ENCODE measurements around the gene DEDD2.

Gene DEDD2

DNA sequence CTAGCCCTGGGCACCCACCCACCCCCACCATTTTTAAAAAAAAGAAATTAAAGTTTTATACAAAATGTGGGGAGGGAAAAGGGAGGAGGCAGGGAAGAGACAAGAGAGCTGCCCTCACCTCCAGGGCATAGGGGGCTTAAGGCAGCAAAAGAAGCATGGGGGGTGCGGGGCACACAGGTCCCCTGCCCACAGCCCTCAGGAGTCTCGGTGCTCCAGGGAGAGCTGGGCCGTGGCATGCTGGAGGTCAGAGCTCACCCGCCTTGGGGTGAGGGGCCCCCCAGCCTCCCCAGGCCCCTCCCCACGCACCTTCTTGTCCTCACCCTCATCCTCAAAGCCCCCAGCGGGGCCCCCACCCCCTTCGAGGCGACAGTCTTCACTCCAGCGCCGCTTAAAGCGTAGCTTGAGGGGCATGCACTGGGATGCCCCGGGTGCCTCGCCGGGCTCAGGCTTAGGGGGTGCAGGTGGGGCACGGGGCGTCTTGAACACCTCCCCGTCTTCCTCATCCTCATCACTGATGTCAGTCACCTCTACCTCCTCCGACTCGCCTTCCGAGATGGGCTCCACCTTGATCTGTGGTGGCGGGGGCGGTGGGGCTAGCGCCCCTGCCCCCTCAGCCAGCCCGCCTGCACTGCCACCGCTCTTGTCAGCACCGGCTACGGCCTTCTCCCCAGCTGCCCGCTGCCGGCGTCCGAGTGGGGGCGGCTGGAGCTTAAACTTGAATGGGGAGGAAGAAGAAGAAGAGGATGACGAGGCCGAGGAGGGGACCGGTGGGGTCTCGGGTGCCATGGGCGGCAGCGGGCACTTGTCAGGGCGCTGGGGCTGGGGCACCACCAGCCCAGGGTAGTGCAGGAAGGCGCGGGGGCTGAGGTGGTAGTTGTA, 31.0 kb upstream of the DEDD2 start:
- no peak for DNase-seq (ENCODE audit: low read depth)

DNA sequence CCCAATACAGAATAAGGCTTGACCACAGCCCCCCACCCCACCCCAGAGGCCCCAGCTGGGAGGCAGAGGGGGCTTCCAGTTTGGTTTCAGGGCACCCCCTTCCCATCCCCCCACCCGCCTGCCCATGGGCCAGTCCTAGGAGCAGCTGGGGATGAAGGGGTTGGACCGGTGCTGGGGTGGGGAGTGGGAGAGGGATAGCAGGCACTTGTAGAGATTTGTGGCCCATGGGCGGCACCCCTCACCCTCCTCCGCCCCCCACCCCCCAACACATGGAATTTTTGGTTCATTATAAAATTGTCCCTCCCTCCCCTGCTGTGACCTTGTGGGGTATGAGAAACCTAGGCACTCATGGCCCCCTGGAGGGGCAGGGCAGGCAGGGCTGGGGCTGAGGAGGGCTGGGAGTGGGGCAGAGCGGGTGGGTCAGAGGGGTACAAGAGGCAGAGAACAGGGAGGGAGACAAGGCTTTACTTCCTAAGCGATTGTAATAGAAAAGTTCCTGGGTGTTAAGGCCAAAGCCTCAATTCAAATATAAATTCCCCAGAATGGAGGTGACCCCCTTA, 30.2 kb upstream of the DEDD2 start:
- DNase-seq (ENCODE audit: low read depth): no peak

DNA sequence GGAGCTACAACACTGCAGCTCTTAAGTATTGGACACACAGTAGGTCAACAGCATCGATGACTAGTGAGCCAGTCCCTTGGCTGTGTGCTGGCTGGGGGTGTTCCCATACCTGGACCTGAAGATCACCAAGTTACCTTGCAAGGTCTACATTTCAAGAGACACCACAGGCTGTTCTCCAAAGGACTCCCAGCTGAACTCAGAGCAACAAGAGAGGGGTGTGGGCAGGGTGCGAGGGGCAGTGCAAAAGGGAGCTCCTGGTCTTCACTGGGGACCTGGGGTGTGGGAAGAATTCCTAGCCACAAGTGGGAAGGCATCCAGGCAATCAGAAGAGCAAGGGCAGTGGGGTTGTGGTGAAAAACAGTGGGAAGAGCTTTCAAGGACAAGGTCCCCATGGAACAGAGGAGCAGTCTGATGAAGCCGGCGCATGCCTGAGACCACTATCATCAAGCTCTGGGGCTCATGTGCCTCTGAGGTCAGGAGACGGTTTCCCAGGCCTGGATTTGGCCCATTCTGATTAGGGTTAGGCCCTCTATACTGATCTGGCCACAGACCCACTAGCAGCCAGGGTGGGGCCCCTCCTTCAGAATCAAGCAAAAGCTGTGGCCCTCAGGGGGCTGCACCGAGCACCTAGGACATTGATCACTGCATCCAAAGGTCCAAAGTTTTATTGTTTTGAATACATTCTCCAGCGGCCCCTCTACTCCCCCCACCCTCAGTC, 29.6 kb upstream of the DEDD2 start:
- no peak for DNase-seq (ENCODE audit: low read depth)

DNA sequence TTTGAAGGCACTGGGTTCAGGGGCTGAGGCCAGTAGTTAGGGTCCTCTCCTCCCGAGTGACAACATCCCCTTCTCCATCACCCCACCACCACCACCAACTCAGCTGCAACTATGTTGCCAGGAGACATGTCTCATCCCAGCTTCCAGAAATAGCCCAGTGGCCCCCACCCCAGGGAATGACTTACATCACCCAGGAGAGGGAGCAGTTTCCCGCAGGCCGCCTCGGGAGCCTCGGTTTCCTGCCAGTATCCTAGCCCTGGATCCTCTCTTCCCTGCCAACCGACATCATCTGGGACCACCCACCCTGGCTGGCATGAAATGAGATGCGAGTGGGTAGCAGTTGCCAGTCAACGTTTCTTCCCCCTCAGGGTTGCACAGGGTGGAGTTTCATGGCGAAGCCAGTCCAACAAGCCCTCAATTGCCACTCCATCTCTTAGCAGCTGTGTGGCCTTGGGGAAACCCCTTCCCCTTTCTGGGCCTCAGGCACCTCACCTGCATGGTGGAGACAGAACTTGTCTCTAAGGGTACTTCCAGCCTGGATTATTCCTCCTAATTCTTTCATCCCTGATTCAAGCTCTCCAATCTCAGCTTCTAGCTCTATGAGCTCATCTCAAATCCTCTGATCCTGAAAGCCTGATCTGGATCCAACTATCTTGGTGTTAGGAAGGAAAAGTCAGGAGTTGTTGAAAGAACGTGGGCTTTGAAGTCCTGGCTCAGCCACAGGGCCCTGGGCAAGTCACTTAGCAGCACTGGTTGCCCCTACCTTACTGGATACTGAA, 28.9 kb upstream of the DEDD2 start:
- no peak for DNase-seq (ENCODE audit: low read depth)

DNA sequence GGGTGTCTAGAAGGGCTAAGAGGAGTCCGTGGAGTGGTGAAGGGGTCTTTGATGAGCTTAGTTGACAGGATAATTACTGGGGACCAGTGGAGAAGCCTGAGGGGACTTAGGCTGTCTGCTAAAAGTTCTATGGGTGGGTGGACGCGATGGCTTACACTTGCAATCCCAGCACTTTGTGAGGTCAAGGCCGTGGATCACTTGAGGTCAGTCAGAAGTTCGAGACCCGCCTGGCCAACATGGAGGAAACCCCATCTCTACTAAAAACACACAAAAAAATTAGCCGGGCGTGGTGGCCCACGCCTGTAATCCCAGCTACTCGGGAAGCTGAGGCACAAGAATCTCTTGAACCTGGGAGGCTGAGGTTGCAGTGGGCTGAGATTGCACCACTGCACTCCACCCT, 27.8 kb upstream of the DEDD2 start:
- no peak for DNase-seq (ENCODE audit: low read depth)

DNA sequence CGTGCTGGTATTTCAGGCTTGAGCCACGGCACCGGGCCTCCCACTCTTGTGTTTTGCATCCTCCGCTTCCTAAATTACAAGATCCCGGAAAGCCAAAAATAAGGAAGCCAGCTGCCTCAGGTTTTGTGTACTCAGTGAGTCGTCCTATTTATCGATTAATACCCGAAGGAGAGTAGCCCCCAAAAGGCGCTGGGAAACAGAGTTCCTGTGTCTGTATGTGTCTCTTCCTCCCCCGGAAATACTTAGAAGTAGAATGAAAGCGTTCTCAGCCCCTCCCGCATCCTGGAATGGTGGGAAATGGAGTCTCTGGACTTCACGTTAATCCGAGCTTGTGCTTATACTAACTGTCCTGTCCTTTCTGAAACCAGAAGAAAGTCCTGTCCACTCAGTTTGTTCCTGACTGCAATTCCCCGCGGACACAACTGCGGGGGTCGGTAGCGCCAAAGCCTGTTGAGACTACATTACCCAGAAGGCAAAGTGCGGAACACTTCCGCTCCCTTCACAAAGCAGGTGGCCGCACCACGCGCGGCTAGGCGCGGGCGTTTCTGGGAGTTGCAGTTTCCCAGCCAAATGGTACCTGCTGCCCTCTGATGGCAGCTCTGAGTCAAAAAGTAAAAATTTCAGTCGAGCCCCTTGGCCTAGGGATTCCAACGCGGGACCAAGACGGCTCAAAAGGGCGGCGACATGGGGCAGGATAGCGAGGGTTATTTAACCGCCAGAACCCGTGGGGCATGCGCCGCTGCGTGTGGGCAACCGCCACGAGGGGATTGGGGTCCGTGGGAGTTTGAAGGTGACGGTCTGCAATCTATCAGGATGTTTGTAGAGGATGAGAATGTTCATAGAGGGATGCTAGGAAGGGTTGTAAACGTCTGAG, 27.1 kb upstream of the DEDD2 start:
- DNase-seq (ENCODE audit: low read depth): peak; percentile 75

DNA sequence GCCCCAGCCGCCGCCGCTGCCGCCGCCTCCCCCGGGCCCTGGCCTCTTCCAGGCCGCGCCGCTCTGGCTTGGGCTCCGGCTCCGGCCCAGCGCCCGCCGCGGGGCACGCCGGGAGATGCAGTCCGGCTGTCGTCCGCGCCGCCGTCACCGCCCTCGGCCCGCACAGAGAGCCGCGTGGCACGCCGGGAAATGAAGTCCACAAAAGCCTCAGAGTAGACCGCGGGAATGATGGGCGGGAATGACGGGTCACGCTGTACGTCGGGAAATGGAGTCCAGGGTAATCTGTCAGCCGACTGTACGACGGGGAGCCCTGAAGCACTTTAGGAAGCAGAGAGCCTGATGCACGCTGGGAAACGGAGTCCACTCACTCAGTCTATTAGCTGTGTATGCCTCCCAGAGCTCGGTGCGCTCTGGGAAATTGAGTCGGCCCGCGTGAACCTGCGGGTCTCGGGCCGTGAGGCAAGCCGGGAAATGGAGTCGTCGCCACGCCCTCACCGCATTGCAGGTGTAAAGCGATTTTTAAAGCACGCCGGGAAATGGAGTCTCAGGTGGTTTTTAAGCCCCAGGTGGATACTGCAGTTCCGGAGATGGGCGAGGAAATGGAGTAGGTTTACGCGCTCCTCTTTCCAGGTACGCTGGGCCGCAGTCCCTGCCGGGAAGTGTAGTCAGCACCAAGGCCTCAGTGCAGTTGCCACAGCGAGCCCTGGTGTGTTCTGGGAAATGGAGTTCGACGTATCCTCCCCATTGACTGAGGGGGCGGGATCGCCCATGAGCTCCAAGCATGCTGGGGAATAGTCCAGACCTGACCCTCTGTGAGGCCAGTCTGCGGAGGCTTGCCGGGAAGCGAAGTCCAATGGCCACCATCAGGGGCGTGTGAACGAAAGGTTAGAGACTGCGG, 25.3 kb upstream of the DEDD2 start, which contains the start of gene GSK3A:
GSK3A (minus strand) TSS at position 91 of the 898 bp plus-strand sequence. CDS start 137 bp downstream, outside the sequence.
- peak; percentile 98 for DNase-seq (ENCODE audit: low read depth)

DNA sequence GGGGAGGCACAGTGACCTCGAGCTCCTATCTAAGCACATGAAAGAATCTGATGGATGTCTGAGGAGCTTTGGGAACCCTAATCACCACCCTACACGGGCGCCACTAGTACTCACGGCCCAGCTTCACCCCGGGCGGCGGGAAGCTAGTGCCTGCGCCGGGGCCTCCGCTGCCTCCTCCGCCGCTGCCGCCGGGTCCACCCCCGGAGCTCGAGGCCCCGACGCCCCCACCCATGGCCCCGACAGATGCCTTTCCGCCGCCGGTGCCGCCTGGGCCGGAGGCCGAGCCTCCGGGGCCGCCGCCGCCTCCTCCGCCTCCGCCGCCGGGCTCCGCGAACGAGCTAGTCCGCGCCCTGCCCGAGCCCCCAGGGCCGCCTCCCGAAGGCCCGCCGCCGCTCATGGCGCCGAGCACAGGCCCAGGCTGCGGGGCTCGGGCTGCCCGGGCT, 24.6 kb upstream of the DEDD2 start:
- DNase-seq (ENCODE audit: low read depth): no peak

DNA sequence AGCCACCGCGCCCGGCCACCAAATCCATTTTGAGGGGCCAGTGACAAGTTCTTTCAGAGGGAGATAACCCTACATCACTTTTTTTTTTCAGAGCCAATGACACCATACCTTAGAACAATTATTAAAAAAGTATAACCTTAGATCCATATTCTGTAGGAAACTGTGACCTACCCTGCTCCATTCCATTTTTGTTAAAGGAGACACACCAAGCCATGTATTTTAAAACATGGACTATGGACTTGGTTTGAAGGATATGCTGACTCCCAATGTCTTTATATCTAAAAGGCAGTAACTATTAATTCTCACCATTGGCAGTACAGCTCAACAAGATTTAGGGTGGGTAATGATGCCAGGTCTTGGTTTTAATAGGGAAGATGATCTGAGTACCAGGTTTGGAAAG, 23.8 kb upstream of the DEDD2 start:
- no peak for DNase-seq (ENCODE audit: low read depth)

DNA sequence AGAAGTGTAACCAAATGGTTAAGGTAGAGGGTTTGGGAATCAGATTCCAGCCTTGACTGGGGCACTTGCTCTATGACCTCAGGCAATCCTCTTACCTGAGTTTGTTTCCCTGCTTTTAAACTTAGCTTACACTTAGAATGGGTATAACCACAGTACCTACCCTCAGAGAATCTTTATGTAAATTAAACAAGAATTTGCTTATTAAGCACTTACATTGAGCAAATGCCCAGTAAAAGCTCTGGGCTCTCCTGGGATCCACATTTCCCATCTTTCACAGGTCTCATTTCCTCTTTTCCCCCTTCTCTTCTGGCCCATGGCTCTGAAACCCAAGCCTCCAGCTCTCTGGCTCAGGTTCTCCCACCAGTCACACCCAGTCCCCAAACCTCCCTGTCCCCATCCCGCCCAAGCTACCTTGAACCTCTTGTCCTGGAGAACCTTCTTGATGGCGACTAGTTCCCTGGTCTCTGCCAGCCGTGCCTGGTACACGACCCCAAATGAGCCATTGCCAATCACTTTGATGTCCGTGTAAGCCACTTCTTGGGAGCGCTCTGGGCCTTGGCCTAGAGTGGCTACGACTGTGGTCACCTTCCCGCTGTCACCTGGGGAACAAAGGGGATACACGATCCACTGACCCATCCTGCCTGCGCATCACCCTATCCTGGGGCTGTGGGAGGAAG, 22.2 kb upstream of the DEDD2 start:
- DNase-seq (ENCODE audit: low read depth): no peak

DNA sequence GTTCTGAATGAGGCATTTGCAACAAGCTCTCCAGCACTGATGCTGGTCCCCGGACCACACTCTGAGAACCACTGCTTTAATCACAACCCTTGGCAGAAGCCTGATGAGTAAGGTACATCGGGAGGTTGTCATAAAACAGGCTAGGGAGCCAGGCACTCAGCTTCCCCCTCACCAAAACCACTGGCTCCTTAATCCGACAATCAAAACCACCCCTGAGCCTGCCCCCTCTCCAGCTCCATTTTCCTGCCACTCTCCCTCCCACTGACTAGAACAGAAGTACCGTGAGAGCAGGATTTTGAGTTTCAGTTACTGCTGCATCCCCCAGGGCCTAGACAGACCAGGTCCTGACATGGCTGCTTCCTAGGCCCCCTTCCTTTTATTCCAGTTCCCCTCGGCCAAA, 17.7 kb upstream of the DEDD2 start:
- DNase-seq (ENCODE audit: low read depth): no peak

DNA sequence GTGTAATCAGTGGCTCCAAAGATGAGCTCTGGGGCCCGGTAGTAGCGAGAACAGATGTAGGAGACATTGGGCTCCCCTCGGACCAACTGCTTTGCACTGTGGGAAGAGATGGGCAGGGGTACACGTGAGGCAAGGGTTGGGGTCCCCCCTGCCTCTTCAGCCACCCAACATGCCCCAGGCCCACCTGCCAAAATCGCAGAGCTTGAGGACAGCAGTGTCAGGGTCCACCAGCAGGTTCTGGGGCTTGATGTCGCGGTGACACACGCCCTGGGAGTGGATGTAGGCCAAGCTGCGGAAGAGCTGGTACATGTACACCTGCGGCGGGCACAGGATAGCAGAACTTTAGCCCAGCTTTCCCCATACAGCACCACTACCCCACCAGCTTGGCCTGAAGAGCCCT, 16.9 kb upstream of the DEDD2 start:
- DNase-seq (ENCODE audit: low read depth): no peak

DNA sequence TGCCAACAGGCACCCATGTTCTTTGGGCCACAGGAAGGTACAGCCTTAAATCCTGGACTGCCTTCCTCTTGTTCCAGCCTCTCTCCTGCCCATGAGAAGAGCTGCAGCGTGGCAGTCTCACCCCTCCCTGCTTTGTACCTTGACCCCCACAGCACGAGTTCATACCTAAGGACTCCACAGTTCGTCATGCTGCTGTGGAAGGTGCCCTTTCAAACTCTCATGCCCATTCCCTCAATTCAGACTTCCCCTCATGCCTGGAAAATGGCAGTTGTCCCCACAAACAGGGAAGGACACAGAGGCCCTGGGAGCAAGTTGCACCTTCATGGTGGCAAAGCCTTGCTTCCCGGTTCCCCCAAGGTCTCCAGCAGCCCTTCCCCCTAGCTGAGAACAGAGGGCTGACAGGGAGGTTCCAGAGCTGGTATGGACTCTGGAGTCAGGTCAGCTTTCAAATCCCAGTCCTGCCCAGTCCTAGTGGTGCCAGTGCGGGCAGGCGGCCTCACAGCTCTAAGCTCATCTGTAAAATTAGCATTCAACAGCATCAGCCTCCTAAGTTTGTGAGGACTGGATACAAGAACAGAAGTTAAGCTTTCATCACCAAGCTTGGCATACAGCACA, 16.3 kb upstream of the DEDD2 start:
- no peak for DNase-seq (ENCODE audit: low read depth)

DNA sequence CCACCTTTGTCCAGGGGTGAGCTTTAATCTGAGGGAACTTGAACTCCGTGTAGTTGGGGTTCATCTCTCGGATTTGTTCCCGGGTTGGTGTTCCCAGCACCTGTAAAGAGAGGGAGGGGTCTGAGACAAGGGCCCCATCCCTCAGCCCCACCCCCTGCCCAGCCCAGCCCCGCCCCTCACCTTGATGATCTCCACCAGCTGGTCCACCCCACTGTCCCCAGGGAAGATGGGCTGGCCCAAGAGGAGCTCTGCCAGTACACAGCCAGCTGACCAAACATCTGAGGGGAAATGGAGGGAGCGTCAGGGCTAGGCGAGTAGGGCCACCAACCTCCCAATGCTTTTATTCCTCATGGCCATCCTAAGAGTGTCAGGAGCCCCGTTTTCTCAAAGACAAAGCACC, 15.6 kb upstream of the DEDD2 start:
- DNase-seq (ENCODE audit: low read depth): no peak

DNA sequence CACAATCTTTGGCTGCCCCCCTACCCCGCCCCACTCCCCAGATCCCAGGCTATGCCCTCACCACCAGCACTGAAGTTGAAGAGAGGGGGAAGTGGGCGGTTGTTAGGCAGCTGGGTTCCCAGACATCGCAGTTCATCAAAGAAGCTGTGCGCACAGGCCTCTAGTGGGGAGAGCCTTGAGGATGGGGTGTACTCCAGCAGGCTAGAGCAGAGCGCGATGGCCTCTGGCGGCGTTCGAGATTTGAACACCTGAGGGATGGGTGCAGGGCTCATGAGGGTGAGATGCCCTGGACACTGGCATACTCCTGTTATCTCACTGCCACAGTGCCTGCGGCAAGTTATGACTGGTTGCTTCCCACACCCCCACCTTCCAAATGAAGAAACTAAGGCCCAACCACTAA, 15.0 kb upstream of the DEDD2 start:
- no peak for DNase-seq (ENCODE audit: low read depth)

DNA sequence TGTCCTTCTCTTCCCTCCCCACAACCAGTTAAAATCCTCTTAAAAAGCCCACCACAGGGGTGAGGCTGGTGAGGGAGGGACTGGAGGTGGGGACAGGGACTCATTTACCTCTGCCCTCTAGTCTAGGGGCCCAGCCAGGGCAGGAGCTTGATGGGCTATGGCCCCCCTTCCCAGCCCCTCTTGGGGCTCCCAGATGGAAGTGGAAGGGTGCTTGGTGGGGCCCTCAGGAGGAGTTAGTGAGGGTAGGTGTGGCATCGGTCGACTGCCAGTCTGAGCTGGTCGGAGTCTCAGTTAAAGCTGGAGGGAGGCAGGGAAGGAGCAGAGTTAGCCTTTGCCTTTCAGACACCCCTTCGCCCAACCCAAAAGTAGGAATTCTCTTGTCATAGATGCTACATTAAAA, 13.1 kb upstream of the DEDD2 start:
- no peak for DNase-seq (ENCODE audit: low read depth)

DNA sequence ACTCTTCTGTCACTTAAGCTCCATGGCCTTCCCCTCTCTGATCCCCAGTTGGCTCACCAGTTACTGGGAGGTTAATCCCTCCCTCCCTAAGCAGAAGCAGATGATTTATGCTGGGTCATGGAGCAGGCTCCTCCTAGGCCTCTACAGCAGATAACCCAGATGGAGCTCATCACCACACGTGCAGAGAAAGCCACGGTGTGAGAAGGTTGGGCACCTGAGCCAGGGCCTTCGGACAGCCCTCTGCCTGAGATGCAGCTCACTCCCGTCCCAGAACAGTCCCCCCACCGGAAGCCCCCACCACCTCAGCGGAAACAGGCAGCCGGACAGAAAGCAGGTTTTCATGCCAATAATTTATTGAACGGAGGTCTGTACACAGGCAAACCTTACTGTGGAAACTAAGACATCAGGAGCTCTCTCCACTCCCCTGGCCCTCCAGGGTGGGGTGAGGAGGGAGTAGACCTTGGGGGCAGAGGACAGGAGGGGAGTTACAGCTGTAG, 12.4 kb upstream of the DEDD2 start:
- DNase-seq (ENCODE audit: low read depth): no peak

DNA sequence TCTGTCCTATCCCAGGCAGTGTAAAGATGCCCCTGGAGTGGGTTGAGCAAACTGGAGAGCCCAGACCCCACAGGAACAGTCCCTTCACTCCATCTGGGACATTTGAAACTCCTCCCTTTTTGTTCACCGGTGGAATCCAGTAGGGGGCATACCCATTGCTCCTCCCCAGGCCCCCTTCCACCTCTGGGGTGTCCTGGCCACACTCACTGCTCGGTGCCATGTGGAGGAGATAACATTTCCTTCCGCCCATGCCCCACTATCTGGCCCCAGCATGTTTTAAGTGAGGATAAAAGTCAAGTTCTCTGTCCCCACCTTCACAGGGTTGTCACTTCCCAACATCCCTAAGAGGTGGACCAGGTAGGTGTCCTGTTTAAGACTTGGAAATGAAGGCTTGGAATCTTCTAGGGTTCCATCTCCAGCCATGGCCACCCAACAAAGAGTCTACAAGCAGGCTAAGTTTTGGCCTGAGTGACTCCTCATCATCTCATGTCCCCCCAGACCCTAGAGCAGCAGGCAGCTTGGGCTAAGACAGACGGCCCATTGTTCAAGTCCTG, 11.9 kb upstream of the DEDD2 start:
- DNase-seq (ENCODE audit: low read depth): no peak

DNA sequence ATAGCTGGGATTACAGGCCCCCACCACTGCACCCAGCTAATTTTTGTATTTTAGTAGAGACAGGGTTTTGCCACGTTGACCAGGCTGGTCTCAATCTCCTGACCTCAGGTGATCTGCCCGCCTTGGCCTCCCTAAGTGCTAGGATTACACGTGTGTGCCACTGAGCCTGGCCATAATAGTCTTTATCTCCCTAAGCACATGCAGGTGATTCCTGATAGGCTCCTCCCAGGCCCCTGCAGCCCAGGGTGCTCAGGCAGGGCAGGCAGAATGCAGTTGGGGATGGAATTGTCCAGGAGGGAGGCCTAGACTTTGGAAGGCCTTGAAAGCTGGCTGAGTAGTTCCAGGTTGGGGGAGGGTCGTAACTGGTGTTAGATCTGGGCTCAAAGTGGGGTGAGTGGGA, 11.2 kb upstream of the DEDD2 start:
- DNase-seq (ENCODE audit: low read depth): no peak

All from non-pigmented ciliary epithelial cell (primary cell).